GM21360 (cell line): ENCODE data around the gene GDI2.

Experiments
- ATAC-seq: cut with Tn5 transposase; IDR thresholded peaks from one replicate; pipeline ENCODE4 v1.9.1; 2021; ENCODE audit warnings: mild to moderate bottlenecking, moderate library complexity; ENCODE audit not compliant: unreplicated experiment

The GDI2 gene

GRCh38 chr10:5746197-5746596, 67.0 kb downstream of the GDI2 start:
- ATAC-seq: no peak

- ATAC-seq: no peak
These were observed 68.4 kb downstream of the GDI2 start for GRCh38 chr10:5744849-5745248.

GRCh38 chr10:5743736-5744135, 69.5 kb downstream of the GDI2 start:
- no peak for ATAC-seq

GRCh38 chr10:5742116-5742515, 71.1 kb downstream of the GDI2 start:
- no peak for ATAC-seq

GRCh38 chr10:5741276-5741675, 72.0 kb downstream of the GDI2 start:
- ATAC-seq: no peak

GRCh38 chr10:5738427-5738826, 74.8 kb downstream of the GDI2 start:
- no peak for ATAC-seq

GRCh38 chr10:5737352-5737751, 75.9 kb downstream of the GDI2 start:
- ATAC-seq: no peak

- no peak for ATAC-seq
These were observed 76.6 kb downstream of the GDI2 start for GRCh38 chr10:5736591-5736990.

GRCh38 chr10:5735119-5735518, 78.1 kb downstream of the GDI2 start:
- no peak for ATAC-seq

GRCh38 chr10:5732141-5732540, 81.1 kb downstream of the GDI2 start:
- ATAC-seq: no peak

GRCh38 chr10:5731559-5731958, 81.7 kb downstream of the GDI2 start:
- no peak for ATAC-seq

- ATAC-seq: no peak
These were observed 82.5 kb downstream of the GDI2 start for GRCh38 chr10:5730766-5731165.

GRCh38 chr10:5723692-5724091, 89.5 kb downstream of the GDI2 start:
- no peak for ATAC-seq

GRCh38 chr10:5720182-5720581, 93.1 kb downstream of the GDI2 start:
- ATAC-seq: no peak

- ATAC-seq: no peak
These were observed 93.7 kb downstream of the GDI2 start for GRCh38 chr10:5719546-5719945.
